Measurements from ENCODE around the gene S100A8.
"Not testable (repeated sequence)": the region's sequence is repeated elsewhere in the genome, so short reads cannot be mapped to it uniquely, and the experiment has no call there.

S100A8 gene

DNA sequence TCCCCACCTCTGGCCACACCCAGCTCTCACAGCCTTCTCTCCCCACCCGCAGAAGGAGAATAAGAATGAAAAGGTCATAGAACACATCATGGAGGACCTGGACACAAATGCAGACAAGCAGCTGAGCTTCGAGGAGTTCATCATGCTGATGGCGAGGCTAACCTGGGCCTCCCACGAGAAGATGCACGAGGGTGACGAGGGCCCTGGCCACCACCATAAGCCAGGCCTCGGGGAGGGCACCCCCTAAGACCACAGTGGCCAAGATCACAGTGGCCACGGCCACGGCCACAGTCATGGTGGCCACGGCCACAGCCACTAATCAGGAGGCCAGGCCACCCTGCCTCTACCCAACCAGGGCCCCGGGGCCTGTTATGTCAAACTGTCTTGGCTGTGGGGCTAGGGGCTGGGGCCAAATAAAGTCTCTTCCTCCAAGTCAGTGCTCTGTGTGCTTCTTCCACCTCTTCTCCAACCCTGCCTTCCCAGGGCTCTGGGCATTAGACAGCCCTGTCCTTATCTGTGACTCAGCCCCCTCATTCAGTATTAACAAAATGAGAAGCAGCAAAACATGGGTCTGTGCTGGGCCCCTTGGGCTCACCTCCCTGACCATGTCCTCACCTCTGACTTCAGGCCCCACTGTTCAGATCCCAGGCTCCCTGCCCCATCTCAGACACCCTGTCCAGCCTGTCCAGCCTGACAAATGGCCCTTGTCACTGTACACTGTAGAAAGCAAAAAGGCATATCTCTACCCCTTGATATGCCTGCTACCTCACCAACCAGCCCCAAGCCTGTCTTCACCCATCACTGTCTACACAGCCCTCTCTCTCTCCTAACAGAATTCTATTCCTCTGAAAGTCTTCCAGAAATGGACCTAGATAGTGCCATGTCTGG, 30.0 kb downstream of the S100A8 start:
- DNase-seq: no peak

GRCh38 chr1:153360190-153360589, 30.7 kb downstream of the S100A8 start:
- DNase-seq: no peak

DNA sequence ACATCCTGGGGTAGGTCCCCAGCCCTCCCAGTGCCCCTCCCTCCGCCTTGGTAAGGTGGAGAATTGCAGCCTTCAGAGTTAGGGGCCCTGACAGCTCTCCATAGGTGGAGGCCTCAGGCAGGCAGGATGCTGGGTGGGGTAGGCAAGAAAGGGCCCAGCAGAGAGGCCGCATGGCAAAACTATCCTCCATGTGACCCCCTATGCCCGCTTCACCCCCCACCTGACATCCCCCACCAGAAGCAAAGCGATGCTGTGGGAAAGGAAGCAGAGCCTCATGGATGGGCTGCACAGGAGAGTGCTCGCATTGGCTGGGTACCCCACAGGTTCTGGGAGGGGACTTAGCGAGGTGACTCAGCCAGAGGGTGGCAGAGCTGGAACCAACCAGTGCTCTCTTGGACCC, 31.6 kb downstream of the S100A8 start:
- no peak for DNase-seq

- DNase-seq: no peak
Measured at GRCh38 chr1:153358691-153358975, 32.2 kb downstream of the S100A8 start.

- no peak for DNase-seq
Measured at GRCh38 chr1:153357853-153358690, 32.8 kb downstream of the S100A8 start, which contains the start of gene S100A9. Gene S100A9 (plus strand): TSS chr1:153357854. CDS start chr1:153358284, 430 bp downstream.

DNA sequence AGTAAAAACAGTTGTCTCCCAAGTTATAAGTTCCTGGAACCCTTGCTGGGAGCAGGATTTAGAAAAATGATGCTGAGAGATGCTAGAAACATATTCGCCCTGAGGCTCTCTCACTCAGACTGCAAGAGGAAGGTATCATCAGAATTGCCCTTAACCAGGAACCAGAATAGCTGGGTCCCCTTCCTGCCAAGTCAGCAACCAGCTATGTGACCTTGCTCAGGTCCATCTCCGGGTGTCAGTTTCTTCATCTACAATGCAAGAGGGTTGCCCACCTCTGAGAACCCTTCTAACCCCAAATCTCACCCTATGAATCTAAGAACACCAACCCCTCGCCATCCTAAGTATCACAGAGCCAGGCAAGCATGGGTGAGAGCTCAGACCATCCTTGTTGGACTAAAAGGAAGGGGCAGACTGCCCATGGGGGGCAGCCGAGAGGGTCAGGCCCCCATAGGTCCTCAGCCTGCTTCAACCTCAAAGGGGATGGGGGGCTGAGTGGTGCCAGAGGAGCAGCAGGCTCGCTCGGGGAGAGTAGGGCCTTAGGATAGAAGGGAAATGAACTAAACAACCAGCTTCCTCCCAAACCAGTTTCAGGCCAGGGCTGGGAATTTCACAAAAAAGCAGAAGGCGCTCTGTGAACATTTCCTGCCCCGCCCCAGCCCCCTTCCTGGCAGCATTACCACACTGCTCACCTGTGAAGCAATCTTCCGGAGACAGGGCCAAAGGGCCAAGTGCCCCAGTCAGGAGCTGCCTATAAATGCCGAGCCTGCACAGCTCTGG, 33.6 kb downstream of the S100A8 start:
- no peak for DNase-seq

- DNase-seq: no peak
Measured at GRCh38 chr1:153356392-153357075, 34.3 kb downstream of the S100A8 start.

GRCh38 chr1:153355445-153356071, 35.3 kb downstream of the S100A8 start:
- peak; percentile 36 to 46 for DNase-seq

- no peak for DNase-seq
Measured at GRCh38 chr1:153354515-153355193, 36.2 kb downstream of the S100A8 start.

- no peak for DNase-seq
Measured at GRCh38 chr1:153353226-153353947, 37.5 kb downstream of the S100A8 start.

DNA sequence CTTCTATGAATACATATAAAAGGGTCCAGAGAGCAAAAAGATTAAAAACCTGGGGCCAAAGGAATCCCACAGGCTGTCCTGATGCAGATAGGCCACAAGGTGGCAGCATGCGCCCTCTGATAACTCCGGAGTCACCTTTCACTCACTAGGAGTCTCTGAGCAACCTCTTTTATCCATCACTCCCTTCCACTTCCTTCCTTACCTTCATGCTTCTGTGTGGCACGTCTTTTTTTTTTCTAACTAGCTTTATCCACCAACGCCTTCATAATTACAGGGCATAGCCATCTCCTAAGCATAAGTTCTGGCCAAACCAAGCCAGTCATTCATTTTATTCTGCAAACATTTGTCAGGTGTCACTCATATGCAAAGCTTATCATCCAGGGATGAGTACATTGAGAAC, 38.4 kb downstream of the S100A8 start:
- DNase-seq: peak; percentile 66 to 70

- no peak for DNase-seq
Measured at GRCh38 chr1:153350321-153350957, 40.4 kb downstream of the S100A8 start.

- DNase-seq: no peak
Measured at GRCh38 chr1:153349363-153350320, 41.2 kb downstream of the S100A8 start.

DNA sequence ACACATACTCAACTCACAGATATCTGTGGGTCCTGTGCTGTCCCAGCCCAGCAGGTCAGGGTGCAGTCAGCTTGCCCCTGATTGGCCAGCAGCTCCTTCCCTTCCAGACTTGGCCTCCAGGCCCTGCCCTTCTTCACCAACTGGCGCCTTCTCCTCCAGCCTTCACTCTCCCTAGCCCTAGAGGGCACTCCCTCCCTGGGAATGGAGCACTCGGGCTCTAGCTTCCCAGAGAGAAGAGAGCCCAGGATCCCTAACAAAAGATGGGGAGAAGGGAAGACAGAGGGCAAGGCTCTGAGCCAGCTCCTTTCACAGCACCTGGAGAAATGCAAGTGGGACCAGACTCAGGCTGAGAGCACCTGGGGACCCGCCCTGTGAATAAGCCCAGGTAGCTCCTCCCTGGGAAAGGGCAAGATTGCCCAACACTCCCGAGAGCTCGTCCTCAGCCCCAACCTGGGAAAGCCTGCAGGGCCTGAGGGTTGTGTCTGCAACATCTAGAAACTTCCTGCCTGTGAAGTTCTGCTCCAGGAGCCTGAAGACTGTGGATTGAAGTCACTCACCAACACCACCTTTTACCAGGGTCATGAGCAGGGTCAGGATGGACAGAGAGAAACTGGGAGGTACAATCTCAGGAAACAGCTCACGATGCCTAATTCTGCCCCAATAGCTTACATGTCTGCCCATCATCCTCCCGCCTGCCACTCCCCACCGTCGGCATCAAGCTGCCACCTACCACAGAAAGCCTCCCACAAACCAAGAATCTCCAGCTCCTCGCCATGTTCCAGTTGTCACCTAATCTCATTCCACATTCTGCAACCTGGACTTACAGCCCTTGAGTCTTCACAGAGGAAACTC, 42.1 kb downstream of the S100A8 start, which contains the start of gene PGLYRP4:
Gene PGLYRP4, minus strand, starts transcription at position 331 of the 852 bp plus-strand sequence. CDS start 909 bp downstream, outside the sequence.
- DNase-seq: no peak

DNA sequence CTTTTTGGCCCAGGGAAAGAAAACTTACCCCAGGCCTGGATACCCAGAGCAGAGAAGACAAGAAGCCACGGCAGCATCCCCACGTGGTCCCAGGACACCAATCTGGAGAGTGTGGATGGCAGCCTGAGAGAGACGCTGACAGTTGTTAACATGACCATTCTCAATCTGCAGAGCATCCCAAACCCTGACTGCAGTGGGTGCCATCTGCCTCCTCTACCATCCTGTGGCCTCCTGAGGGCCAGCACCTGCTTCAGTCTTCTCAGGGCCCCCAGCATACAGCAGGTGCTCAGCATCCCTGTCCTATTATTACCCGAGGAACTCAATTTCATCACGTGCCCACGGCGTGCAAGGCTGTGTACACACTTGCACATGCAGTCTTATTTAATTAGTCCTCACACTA, 43.0 kb downstream of the S100A8 start:
- DNase-seq: no peak

DNA sequence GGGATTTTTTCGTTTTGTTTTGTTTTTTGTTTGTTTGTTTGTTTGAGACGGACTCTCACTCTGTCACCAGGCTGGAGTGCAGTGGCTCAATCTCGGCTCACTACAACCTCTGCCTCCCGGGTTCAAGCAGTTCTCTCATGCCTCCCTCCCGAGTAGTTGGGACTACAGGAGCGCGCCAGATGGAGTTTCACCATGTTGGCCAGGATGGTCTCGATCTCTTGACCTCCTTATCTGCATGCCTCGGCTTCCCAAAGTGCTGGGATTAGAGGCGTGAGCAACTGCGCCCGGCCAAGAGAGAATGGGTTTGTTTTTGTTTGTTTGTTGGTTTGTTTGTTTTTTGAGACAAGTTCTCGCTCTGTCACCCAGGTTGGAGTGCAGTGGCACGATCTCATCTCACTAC, 43.8 kb downstream of the S100A8 start:
- DNase-seq: not testable (repeated sequence)

- DNase-seq: no peak
Measured at GRCh38 chr1:153346077-153346723, 44.7 kb downstream of the S100A8 start.

All from stimulated activated CD4-positive, alpha-beta T cell treated with anti-CD3 and anti-CD28 coated beads, Interleukin-2, amount 100 ng/mL, for 24 hours (primary cell).